ENCODE results near the gene SAMD4A. TPM values are rescaled to one million over a fixed set of nuclear protein-coding genes. Genes with fewer than 3 reads are reported as not detected.

SAMD4A gene
- total and polyA plus RNA-seq, 12 donors: 14.0 to 284 (median 191) TPM

- Histone ChIP-seq H3K36me3 (no peaks in the 10 kb centered on the region), H3K9me3 (no peaks in the 10 kb centered on the region), H3K27me3 (no peaks in the 10 kb centered on the region), H3K27ac (no peak overlapping the region), H3K4me1 (peaks cover 0 to 6% (median 0%) of the 10 kb centered on the region in 9 donors), H3K4me3 (no peak overlapping the region)
- DNase-seq (no peak), ATAC-seq (no peak)
- 84 to 89% methylated on average over 3 of the region's 3 CpGs for WGBS, 2 donors
- intact Hi-C loops (cut with DNase I): no loop called here
- TF ChIP-seq, protein P1, sequence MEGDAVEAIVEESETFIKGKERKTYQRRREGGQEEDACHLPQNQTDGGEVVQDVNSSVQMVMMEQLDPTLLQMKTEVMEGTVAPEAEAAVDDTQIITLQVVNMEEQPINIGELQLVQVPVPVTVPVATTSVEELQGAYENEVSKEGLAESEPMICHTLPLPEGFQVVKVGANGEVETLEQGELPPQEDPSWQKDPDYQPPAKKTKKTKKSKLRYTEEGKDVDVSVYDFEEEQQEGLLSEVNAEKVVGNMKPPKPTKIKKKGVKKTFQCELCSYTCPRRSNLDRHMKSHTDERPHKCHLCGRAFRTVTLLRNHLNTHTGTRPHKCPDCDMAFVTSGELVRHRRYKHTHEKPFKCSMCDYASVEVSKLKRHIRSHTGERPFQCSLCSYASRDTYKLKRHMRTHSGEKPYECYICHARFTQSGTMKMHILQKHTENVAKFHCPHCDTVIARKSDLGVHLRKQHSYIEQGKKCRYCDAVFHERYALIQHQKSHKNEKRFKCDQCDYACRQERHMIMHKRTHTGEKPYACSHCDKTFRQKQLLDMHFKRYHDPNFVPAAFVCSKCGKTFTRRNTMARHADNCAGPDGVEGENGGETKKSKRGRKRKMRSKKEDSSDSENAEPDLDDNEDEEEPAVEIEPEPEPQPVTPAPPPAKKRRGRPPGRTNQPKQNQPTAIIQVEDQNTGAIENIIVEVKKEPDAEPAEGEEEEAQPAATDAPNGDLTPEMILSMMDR (IDR thresholded peaks at IDR 0.05): no peak
These were observed 17.1 kb upstream of the SAMD4A start for GRCh38 chr14:54549862-54550261.

GRCh38 chr14:54550514-54550913 lies 16.4 kb upstream of the SAMD4A start:
- ATAC-seq (no peak), DNase-seq (no peak)
- intact Hi-C loops (cut with DNase I): no loop called here
- peaks cover 0 to 6% (median 0%) of the 10 kb centered on the region in 9 donors for H3K4me1 ChIP-seq
- WGBS, 2 donors: 83 to 87% methylated on average over 1 of the region's 1 CpG
- TF ChIP-seq, protein P1 (IDR thresholded peaks at IDR 0.05): no peak
- H3K27ac ChIP-seq: no peak overlapping the region
- no peaks in the 10 kb centered on the region for H3K9me3 ChIP-seq
- H3K4me3 ChIP-seq: no peak overlapping the region
- no peaks in the 10 kb centered on the region for H3K36me3 ChIP-seq
- H3K27me3 ChIP-seq: no peaks in the 10 kb centered on the region

- ATAC-seq: peak in 1 of 8 donors; percentile 42
- H3K9me3 ChIP-seq: no peaks in the 10 kb centered on the region
- no peak overlapping the region for H3K27ac ChIP-seq
- no peak for DNase-seq
- TF ChIP-seq, protein P1 (IDR thresholded peaks at IDR 0.05): no peak
- H3K27me3 ChIP-seq: peaks cover 0 to 4% (median 0%) of the 10 kb centered on the region in 7 donors
- no peaks in the 10 kb centered on the region for H3K36me3 ChIP-seq
- WGBS, 2 donors: 84 to 86% methylated on average over 2 of the region's 2 CpGs
- H3K4me3 ChIP-seq: no peak overlapping the region
- H3K4me1 ChIP-seq: peaks cover 0 to 6% (median 0%) of the 10 kb centered on the region in 9 donors
- intact Hi-C loops (cut with DNase I): no loop called here
These were observed 12.5 kb upstream of the SAMD4A start for GRCh38 chr14:54554401-54554800.

GRCh38 chr14:54555651-54556050 lies 11.3 kb upstream of the SAMD4A start:
- DNase-seq (no peak), ATAC-seq (no peak)
- no peaks in the 10 kb centered on the region for H3K36me3 ChIP-seq
- 95 to 96% methylated on average over 2 of the region's 2 CpGs for WGBS, 2 donors
- peaks cover 0 to 6% (median 0%) of the 10 kb centered on the region in 9 donors for H3K4me1 ChIP-seq
- no peaks in the 10 kb centered on the region for H3K9me3 ChIP-seq
- TF ChIP-seq, protein P1 (IDR thresholded peaks at IDR 0.05): no peak
- peaks cover 0 to 4% (median 0%) of the 10 kb centered on the region in 7 donors for H3K27me3 ChIP-seq
- H3K4me3 ChIP-seq: no peak overlapping the region
- intact Hi-C loops (cut with DNase I): no loop called here
- H3K27ac ChIP-seq: no peak overlapping the region

All from heart right ventricle (tissue), 16 donors.